HG02798 (cell line): Measurements from ENCODE around the gene MYOM1.
A peak's percentile ranks its signal among the peaks of the same experiment; 100 is the strongest.
"Not testable (repeated sequence)": the region's sequence is repeated elsewhere in the genome, so short reads cannot be mapped to it uniquely, and the experiment has no call there.

Source experiments
- ATAC-seq: cut with Tn5 transposase; IDR thresholded peaks from one replicate; pipeline ENCODE4 v1.9.1; 2021; ENCODE audit warnings: mild to moderate bottlenecking; ENCODE audit not compliant: unreplicated experiment, poor library complexity

The MYOM1 gene

GRCh38 chr18:3223356-3223755, 3.6 kb upstream of the MYOM1 start:
- no peak for ATAC-seq

GRCh38 chr18:3221496-3221895, 1.7 kb upstream of the MYOM1 start:
- no peak for ATAC-seq

GRCh38 chr18:3220868-3221267, 1.1 kb upstream of the MYOM1 start:
- not testable (repeated sequence) for ATAC-seq

GRCh38 chr18:3219241-3219630, 532 bp downstream of the MYOM1 start:
- no peak for ATAC-seq

- no peak for ATAC-seq
Measured at GRCh38 chr18:3218819-3219218, 949 bp downstream of the MYOM1 start.

GRCh38 chr18:3217948-3218647, 1.7 kb downstream of the MYOM1 start:
- ATAC-seq = no peak

- no peak for ATAC-seq
Measured at GRCh38 chr18:3216987-3217386, 2.8 kb downstream of the MYOM1 start.

GRCh38 chr18:3214855-3215637, 4.7 kb downstream of the MYOM1 start:
- no peak for ATAC-seq

GRCh38 chr18:3213300-3214059, 6.3 kb downstream of the MYOM1 start:
- ATAC-seq = no peak

GRCh38 chr18:3212657-3213056, 7.1 kb downstream of the MYOM1 start:
- no peak for ATAC-seq

- ATAC-seq = no peak
Measured at GRCh38 chr18:3211236-3211992, 8.4 kb downstream of the MYOM1 start.

- ATAC-seq = peak; percentile 87
Measured at GRCh38 chr18:3209859-3210569, 9.8 kb downstream of the MYOM1 start.

- ATAC-seq = no peak
Measured at GRCh38 chr18:3207565-3207964, 12.2 kb downstream of the MYOM1 start.

GRCh38 chr18:3205239-3205638, 14.5 kb downstream of the MYOM1 start:
- ATAC-seq = no peak

GRCh38 chr18:3199942-3200645, 19.7 kb downstream of the MYOM1 start:
- ATAC-seq = no peak

- not testable (repeated sequence) for ATAC-seq
Measured at GRCh38 chr18:3198260-3198860, 21.4 kb downstream of the MYOM1 start.

- ATAC-seq = no peak
Measured at GRCh38 chr18:3194947-3195612, 24.7 kb downstream of the MYOM1 start.

GRCh38 chr18:3193331-3193730, 26.4 kb downstream of the MYOM1 start:
- no peak for ATAC-seq
